ENCODE data around the gene BANF2. TPM values are rescaled to one million over a fixed set of nuclear protein-coding genes. Genes with fewer than 3 reads are reported as not detected.

Gene BANF2
- total RNA-seq, 1 experiment from 2014 or later = not detected

GRCh38 chr20:17696287-17696686 lies 3.5 kb upstream of the BANF2 start:
- peaks cover 10% of the 10 kb centered on the region in 2 experiments for H3K4me1 Mint-ChIP-seq
- Histone ChIP-seq H3K14ac (ENCODE audit: insufficient read depth, low read length) (no peak overlapping the region), H2BK5ac (ENCODE audit: insufficient read length, low read length) (no peak overlapping the region), H2BK15ac (ENCODE audit: low read depth, low read length) (no peak overlapping the region), H3K18ac (ENCODE audit: insufficient read length, low read depth, low read length) (no peak overlapping the region), H2AK5ac (ENCODE audit: insufficient read length, low read length) (no peak overlapping the region), H2AFZ (ENCODE audit: low read length) (no peak overlapping the region), H3K9me3 (ENCODE audit: control insufficient read depth, low read depth, low read length) (no peaks in the 10 kb centered on the region), H3K23me2 (ENCODE audit: insufficient read length, low read depth, low read length, poor library complexity, severe bottlenecking) (no peaks in the 10 kb centered on the region), H3K79me2 (ENCODE audit: insufficient read depth, low read length) (no peaks in the 10 kb centered on the region), H4K8ac (replicated peaks; ENCODE audit: insufficient read length, low read depth, low read length) (no peak overlapping the region), H3T11ph (ENCODE audit: low read length) (no peak overlapping the region), H3K79me1 (ENCODE audit: insufficient read depth, low read depth, low read length, poor library complexity, severe bottlenecking) (no peaks in the 10 kb centered on the region), H4K20me1 (ENCODE audit: control insufficient read depth, insufficient read depth, insufficient read length) (no peaks in the 10 kb centered on the region), H4K91ac (ENCODE audit: insufficient read length, low read depth, low read length) (no peak overlapping the region), H3K4me2 (ENCODE audit: insufficient read depth, insufficient read length, low read length) (no peak overlapping the region), H3K4ac (ENCODE audit: low read depth, low read length) (no peak overlapping the region), H2BK120ac (ENCODE audit: low read depth, low read length, poor library complexity, severe bottlenecking) (no peak overlapping the region), H2BK12ac (ENCODE audit: insufficient read length, low read depth, low read length) (no peak overlapping the region), H4K5ac (ENCODE audit: insufficient read length, low read depth, low read length) (no peak overlapping the region), H3K56ac (ENCODE audit: insufficient read length, low read depth, low read length) (no peak overlapping the region), H3K23ac (ENCODE audit: insufficient read length, low read depth, low read length) (no peak overlapping the region), H3K4me1 (ENCODE audit: insufficient read depth, low read length) (peaks cover 8% of the 10 kb centered on the region; the same call in 1 of the 2 replicates), H3K27me3 (ENCODE audit: insufficient read depth, low read length) (no peaks in the 10 kb centered on the region), H3K27ac (ENCODE audit: insufficient read length, low read depth, low read length) (no peak overlapping the region), H2BK20ac (ENCODE audit: low read depth, low read length, poor library complexity, severe bottlenecking) (no peak overlapping the region), H3K9ac (ENCODE audit: extremely low read depth, insufficient read length, low read length) (no peak overlapping the region)
- no CpG with 5 or more reads among the region's 1 CpG for WGBS (ENCODE audit: extremely low coverage, insufficient read length, low lambda C conversion rate)
- H3K36me3 Mint-ChIP-seq (ENCODE audit: insufficient read depth in 1 of 3, low read depth in 3 of 3) = peaks cover 0 to 2% (median 0%) of the 10 kb centered on the region in 3 experiments; a peak in 2 of 7 replicates
- no peak overlapping the region for H3K27ac Mint-ChIP-seq
- TF ChIP-seq CTCF (conservative IDR thresholded peaks at IDR 0.05) = no peak
- peaks cover 15% of the 10 kb centered on the region for H3K27me3 Mint-ChIP-seq (ENCODE audit: low read depth)
- peaks cover 0 to 5% of the 10 kb centered on the region in 2 experiments; a peak in 2 of 5 replicates for H3K9me3 Mint-ChIP-seq
- no peak overlapping the region for H3K4me3 Mint-ChIP-seq
- DNase-seq = no peak
